Measurements from ENCODE around the gene STK4. TPM values are rescaled to one million over a fixed set of nuclear protein-coding genes. Genes with fewer than 3 reads are reported as not detected.
A peak's percentile ranks its signal among the peaks of the same experiment; 100 is the strongest.

Gene STK4
- total RNA-seq, 1 experiment from 2014 or later: 56.0 TPM

DNA sequence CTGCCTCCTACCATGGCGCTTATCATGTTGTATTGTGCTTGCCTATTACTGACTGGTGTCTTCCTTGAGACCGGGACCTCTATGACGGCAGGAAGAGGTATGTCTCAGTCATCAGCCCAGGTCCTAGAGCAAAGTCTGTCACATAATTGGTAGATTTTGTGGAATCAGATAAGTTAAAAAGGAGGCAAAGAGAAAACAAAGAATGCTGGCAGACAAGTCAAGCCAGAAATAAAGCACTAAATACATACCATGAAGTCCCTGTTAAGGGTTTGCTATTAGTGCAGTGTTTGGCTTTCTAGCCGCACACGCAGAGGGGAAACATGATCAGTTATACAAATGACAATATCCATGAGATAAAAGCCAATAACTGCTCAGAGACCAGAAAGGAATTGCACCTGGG is 12.1 kb upstream of the STK4 start:
- no peak for DNase-seq (ENCODE audit: low read depth)

DNA sequence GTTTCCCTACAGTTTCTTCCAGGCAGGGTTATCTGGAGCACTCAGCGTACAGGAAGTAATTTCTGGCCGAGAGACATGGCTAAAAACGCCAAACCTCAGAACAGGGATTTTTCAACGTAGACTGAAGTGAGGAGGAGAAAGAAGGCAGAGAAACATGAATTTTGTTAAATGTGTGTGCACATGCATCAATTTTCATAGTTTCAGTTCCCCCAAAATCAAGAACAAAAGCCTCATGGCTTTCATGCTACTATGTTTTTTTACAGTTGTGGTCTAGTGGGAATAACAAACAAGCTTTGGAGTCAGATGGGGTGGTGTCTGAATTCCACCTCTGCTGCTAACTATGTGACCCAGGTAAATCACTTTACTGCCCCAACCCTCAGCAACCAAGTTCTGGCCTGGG is 11.0 kb upstream of the STK4 start:
- no peak for DNase-seq (ENCODE audit: low read depth)

DNA sequence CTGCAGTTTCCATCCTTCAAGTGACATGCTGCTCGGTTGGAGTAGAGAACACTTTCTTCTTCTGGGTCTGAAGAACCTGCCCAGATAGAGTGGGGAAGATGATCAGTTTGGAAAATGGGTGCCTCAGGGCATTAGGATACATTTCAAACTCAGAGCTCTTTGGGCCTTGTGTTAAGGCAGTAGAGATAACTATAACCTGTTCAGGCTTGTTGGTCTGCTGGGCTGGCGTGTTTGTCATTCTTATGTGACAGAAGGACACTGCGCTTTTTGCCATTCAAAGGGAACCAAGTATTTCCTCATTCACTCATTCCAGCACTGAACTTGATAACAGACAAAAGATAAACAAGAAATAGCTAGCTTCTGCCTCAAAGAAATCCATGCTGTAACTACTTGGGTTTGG is 9.9 kb upstream of the STK4 start:
- DNase-seq (ENCODE audit: low read depth): no peak

DNA sequence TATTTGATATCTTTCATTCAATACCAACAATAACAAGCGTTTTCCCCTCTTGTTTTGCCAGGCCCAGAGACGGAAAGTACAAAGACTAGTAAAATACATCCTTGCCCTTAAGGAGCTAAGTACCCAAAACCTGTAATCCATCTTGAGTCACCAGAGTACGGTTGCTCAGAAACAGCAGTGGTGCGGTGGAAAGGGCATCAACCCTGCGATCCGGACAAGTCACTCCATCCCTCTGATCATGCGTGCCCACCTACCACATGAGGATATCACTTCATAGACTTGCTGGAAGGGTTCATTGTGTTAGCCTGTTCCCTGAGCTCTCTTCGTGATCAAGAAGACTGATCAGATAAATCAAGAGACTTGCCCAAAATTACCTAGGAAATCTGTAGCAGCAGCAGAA is 8.0 kb upstream of the STK4 start:
- no peak for DNase-seq (ENCODE audit: low read depth)

DNA sequence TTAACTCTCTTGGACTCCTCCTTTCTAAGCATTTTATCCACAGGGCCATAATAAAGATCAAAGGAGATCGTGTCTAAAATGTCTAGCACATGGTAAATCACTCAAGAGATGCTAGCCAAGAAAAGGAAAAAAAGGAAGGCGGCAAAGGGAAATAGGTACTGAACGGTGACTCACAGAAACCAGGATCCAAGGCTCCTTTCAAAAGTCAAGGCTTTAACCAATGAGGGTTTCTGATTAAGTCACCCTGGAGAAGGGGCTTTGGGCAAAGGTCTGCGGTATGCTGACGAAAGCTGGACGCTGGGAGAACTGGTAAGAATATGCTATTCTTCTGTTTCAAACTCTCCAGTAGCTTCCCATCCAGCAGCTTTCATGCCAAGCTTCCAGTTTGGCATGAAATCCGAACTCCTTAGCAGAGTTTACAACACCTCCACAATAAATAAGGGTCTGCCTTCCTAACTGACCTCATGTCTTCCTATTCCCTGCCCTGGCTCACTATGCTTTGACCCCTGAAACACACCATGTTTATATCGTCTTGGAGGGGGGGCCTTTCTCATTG is 7.2 kb upstream of the STK4 start:
- peak; percentile 75 for DNase-seq (ENCODE audit: low read depth)

DNA sequence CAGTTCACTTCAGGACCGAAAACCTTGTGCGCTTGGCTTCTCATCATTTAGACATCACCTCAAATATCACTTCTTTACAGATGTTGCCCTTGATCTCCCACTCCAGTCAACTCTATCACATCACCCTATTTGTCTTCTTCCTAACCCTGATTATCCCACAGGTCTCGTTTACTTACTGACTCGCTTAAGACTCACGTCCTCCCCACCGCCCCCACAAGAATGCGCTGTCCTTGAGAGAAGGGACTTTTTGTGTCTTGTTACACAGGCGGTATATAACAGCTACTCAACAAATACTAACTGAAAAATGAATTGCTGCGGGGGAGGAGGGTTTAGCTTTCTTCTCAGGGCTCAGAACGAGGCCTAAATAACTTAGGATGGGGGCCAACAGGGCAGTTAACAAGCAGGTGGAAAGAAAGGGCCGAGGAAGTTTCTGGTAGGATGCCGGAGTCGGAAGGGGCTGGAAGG is 6.6 kb upstream of the STK4 start:
- peak; percentile 82 for DNase-seq (ENCODE audit: low read depth)

DNA sequence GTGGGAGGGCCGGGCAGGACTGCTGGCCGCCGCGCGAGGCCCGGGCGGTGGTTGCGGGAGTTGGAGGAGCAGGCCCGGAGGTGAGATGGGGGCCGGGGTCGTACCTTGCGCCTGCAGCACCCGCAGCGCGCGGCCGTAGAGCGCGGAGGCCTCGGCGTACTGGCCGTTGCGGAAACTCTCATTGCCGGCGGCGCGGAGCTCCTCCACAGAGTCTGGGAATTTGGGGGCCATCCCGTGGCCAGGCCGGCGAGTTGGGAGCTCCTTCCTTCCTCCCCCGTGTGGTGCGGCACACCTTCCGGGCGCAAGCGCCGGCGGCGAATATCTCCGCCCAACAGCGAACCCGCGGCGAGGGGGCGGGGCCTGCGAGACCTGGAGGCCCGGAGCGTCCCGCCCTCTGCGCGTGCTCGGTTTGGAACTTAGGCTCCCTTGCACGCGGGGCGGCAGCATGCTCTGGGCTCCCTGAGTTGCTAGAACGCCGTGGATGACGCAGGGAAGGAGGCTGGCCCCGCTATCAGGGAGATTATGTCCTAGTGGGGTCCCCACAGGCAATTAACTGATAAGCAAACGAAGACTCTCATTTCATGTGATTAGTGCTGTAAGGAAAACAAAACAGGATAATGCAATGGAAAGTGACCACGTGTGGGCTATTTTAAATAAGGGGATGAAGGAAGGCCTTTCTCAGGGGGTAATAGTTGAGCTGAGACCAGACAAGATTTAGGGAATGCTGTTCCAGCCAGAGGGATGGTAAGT is 6.0 kb upstream of the STK4 start, which contains the start of gene TOMM34:
Gene TOMM34 (minus strand): TSS at position 295 of the 750 bp plus-strand sequence. CDS start 64 bp downstream, at position 231.
- peak; percentile 96 for DNase-seq (ENCODE audit: low read depth)

DNA sequence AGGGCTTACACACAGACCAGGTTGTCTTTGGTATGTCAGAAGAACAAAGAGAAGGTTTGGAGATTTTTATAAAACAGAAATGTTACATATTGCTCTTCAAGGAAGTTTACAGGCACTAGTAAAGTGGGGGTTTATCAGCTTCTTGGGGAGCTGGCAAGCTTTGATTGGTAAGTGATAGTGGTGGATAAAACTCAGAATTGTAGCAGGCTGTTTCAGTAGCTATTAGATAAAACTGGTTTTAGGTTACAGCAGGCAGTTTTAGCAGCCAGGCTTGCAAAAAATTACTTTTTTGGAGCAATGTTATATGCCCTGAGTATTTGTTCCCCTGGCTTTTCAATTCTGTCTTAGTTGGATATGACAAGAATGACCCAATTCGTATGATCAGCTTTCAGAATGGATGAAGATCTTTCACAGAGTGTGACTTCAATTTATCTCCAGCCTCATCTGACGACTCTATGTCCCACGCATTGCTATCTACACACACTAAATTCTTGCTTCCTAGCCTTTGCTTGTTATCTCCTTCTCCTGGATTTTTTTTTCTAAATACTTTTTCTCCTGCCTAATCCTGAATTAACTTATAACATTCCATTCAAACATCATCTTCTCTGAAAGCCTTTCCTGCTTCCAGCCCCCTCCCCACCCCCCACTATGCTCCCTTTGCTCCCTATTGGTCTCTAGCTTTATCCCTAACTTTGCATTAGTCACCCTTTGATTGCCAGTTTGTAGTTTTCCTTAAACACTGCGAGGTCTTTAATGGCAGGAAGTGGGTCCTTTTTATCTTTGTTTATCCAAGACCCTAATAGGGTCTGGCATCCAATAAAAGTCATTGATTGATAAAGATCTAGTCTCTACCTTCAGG is 5.1 kb upstream of the STK4 start:
- peak; percentile 54 for DNase-seq (ENCODE audit: low read depth)

DNA sequence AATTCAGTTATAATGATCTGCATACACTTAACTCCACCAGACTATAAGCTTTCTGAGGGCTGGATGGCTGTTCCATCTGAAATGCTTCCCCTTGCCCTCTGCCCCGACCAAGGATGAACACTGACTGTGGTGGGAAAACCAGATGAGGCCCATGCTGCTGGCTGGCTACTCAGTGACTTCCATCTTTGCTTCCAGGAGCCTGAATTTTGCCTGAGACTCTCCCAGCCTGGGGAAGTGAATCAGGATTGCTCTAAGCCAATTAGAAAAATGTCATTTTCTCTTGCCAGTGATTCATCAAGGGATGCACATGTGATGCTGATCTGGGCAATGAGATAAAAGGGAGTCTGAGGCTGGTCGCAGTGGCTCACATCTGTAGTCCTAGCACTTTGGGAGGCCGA is 4.4 kb upstream of the STK4 start:
- DNase-seq (ENCODE audit: low read depth): peak; percentile 84

DNA sequence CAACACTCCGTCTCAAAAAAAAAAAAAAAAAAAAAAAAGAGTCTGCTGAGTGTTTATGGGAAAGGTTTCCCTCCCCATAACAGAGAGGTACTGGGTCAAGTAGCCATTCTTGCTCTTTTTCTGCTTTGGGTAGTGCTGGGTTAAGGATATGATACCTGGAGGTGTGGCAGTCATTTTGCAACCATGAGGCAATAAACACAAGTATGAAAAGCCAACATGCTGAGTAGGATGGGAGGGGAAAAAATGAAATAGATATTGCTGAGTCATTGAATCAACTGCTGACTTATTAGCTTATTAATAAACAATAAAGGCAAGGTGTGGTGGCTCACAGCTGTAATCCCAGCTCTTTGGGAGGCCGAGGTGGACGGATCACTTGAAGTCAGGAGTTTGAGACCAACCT is 3.8 kb upstream of the STK4 start:
- DNase-seq (ENCODE audit: low read depth): no peak

DNA sequence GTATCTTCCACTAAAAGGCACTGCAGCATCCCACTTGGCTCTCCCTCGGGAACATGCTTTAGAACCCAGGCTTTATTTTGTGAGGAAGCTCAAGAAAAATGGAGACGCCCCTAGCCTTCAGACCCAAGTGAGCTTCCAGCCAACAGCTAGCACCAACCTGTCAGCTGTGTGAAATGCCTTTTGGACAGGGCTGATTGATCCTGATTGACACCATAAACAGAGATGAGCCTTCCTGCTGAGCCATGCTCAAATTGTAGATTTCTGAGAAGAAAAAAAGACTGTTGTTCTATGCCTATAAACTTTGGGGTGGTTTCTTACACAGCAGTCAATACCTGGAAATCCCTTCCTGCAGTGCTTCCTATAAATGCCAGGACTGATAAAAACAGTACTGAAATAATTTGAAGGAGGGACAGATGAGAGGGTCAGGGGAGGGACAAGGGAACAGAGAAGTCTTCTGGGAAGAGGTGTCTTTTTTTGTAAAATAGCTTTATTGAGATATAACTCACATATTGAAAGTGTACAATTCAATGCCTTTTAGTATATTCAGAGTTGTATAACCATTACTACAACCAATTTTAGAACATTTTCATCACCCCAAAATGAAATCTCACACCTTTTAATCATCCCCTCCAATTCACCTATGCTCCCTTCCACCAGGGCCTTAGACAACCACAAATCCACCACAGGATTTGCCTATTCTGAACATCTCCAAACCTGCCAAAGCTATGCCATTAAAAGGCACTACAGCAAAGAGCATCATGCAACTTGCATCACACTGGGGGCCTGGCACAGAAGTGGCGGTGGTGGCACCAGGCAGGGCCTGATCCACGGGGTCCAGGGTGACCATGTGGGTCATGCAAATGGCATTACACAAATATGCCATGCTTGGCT is 2.7 kb upstream of the STK4 start:
- DNase-seq (ENCODE audit: low read depth): no peak

DNA sequence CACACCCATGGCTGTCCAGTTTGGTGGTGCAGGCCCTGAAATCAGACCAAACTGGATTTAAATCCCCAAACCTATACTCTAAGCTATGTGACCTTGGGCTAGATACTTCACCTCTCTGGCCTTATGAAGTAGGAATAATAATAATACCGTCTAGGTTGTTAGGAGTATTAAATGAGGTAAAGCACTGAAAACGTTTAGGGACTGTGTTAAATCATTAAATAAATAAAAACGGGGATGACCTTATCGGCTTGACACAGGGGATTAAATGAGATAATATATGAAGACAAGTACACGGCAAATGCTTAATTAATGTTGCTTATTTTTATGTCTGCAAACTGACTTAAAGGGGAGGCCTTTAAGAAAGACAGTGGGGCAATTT is 672 bp upstream of the STK4 start:
- DNase-seq (ENCODE audit: low read depth): no peak

DNA sequence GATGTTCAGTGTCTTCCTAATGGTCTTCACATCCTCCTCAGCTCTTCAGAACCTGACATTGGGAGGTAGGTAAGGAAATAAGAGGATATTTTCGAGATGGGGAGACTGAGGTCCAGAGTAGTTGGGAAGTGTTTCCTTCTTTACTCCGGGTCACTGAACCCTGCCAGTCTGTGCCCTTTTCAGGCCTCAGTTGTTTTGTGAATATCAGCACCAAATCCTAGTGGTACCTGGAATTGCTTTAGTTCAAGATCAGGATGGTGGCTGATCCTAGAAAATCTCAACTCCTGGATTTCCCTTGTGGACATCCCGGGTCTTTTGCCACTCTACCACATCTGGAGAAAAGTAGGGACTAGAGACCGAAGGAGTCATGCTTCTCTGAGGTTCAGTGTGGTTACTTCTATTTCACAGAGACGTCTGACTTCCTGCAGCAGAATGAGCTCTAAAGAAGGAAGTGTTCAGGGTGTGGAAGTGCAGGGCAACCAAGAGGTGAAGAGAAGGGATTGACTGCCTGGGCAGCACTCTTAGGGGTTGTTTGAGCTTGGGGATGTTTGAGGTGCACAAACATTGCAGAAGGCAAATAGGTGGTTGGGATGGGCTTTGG is 995 bp downstream of the STK4 start:
- DNase-seq (ENCODE audit: low read depth): peak; percentile 55

DNA sequence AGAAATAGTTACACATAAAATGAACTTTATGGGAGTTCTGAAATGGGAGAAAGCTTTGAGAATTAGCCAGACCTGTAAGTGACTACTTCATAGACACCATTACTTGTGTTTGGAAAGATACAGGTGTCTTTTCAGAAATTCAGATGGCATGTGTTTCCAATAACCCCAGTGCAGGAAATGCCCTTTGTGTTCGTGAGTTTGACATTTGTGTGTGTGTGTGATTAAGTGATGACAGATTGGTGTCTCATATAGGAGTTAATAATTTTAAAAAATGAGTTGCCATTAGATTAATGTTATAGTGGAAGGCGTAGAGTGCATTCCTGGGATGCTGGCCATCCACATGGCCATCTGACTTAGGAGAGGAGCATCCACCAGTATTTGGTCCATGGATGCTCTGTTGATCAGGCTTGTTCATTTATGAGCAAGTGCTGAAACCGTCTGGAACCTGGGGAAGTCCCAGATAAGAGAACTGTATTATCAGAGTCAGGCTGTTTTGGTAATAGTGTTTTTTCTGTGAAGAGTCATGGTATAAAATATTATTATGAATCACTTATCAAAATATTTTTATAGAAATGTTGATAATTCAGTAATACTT is 3.1 kb downstream of the STK4 start:
- no peak for DNase-seq (ENCODE audit: low read depth)

DNA sequence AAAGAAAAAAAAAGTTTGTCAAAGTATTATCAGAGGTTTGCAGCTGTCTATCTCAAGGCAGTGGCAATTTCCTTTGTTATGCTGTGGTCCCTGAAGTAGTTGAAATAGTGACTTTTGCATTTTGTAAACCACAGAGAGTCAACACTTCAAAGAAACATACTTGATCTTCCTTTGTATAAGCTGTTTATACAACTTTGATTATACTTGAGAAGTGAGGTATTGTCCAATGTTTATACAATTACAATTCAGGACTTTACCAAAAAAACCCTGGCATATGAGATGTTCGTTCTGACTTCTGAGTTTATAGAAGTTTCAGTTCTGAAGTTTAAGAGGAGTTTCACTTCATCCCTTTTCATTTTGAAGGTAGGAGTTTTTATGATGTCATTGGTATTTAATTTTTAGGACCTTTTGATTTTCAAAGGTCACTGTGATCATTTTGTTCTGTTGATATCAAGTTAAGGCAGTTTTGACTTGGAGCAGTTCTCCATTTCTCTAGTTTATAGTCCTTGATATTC is 4.0 kb downstream of the STK4 start:
- DNase-seq (ENCODE audit: low read depth): peak; percentile 68

DNA sequence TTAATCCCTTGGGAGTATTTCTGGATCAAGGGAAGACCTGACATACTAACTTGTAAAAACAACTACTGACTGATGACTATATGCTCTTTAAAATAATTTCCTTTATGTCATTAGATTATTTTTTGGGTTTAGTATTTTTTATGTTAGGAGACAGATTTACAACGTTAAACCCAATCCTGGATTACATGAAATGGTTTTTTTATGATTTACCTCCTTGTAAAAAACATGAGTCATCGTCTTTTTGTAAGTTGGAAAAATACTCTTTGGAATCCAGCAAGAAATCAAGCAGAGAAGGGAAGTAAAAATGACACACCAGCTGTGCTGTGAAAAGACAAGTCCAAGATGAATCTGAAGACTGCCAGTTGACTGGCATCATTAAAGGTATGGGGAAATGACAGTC is 6.7 kb downstream of the STK4 start:
- DNase-seq (ENCODE audit: low read depth): peak; percentile 85

DNA sequence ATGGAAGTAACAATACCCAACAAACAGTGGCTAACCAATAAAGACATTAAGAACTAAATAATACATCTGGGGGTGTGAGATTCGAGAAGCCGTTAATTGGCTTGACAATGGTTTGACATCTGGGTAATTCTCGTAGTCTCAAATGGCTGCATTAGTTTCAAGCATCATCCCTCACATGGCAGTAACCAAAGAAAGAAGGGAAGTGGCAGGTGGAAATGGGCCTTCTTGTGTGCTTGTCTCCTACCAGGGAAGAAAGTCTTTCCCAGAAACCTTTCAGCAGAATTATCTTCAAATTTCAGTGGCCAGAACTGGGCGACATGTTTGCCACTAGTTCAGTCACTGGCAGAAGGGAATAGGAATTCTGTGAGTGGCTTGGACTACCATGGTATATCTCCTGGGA is 10.4 kb downstream of the STK4 start:
- DNase-seq (ENCODE audit: low read depth): no peak

DNA sequence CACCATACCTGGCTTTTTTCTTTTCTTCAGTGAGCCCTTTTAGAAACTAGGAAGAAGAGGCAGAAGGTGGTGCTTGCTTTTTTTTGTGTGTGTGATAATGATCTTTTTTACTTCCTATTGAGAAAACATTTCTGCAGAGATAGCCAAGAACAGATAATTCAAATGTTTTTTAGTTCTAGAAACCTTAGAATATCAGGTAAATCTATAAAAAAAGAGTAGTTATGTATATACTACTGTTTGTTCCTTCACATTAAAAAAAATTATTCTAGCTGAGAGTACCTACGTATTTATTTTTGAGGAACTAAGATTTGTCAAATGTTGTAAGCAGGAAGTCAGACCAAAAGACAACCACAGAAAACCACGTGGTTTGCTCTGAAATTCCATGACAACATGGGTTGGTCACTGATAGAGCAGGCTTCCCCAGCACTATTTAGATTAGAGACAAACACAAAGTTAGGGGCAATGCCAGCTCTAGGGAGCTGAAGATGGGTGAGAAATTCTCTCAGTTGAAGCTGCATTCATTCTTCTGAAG is 12.8 kb downstream of the STK4 start:
- DNase-seq (ENCODE audit: low read depth): peak; percentile 91

DNA sequence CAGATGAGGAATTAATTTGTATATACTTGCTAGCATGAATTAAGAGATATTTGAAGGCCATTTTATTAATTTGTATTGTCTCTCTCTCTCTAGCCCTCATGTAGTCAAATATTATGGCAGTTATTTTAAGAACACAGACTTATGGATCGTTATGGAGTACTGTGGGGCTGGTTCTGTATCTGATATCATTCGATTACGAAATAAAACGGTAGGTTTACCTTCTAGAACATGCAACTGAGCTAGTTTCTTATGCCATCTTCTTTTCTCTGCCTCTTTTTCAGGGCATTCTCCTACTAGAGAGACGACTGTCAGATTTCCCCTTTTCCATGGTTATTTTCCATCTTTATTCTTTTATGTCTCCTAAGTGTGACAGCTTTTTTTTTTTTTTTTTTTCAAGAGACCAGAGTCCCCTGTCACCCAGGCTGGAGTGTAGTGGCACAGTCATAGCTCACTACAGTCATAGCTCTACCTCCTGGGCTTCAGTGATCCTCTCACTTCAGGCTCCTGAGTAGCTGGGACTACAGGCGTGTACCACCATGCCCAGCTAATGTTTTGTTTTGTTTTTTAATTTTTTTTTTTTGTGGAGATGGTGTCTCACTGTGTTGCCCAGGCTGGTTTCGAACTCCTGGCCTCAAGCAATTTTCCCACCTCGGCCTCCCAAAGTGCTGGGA is 15.6 kb downstream of the STK4 start:
- DNase-seq (ENCODE audit: low read depth): no peak

Data from M059J (cell line).